Astrocyte (in vitro differentiated cells and primary cell): ENCODE results near the gene SRSF7.

Experiments used
- CTCF ChIP-seq: IDR thresholded peaks from 2 replicates; pipeline ENCODE4 v1.5.1; 2011; ENCODE audit warnings: low read depth, mild to moderate bottlenecking, inconsistent platforms, low read length, moderate library complexity; ENCODE audit not compliant: insufficient read depth
- EZH2 ChIP-seq: IDR thresholded peaks from 2 replicates; pipeline ENCODE4 v1.6.1; 2012; ENCODE audit warnings: mild to moderate bottlenecking, low read length, inconsistent platforms; ENCODE audit not compliant: insufficient read depth

GRCh38 chr2:38763228-38763627 lies 12.1 kb upstream of the SRSF7 start:
- TF ChIP-seq EZH2 (no peak), CTCF (no peak)
